NK-92 (cell line): ENCODE results near the gene COPB2.
A peak's percentile ranks its signal among the peaks of the same experiment; 100 is the strongest.
"Not testable (repeated sequence)": the region's sequence is repeated elsewhere in the genome, so short reads cannot be mapped to it uniquely, and the experiment has no call there.

Experiments
- DNase-seq: peaks from one replicate; lab custom pipeline; 2025; ENCODE audit not compliant: unreplicated experiment; lab: John Stamatoyannopoulos, UW

COPB2 gene

DNA sequence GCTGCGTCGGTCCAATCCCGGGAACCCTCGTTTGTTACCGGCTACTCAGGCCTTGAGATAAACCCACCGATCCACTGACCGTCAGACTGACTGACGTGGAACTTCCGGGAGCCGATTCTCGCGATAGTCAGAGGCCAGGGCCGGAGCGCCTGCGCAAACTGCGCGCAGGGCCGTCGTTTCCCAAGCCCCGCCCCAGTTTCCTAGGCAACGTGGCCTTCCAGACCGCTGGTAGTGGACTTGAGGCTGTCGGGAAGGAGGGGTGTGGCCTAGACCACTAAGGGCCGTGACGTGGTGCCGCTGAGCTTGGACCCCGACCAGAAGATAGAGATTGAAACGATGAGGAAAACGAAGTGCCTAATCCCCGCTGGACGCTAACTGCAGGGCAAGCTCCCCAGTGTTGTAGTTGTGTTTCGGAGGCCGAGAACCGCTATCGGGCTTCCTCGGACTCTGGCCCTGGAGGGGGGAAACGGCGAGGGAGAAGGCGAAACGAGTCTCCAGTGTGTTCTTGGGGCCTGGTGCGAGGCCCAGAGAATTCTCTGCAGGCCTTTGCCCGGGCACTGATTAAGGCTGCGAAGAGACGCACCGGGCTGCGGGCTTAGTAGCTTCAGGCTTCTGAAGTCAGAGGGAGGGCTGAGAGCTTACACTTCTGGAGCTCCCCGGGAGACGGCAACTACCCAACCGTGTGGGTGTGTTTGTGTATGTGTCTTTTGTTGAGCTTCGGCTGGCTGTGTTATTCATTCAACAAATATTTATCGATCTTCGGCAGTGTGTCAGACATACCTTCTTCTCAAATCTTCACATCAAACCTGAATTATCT lies at the start of gene COPB2:
TSS of gene COPB2 (minus strand) at position 96 of the 817 bp plus-strand sequence. CDS start 97 bp downstream, outside the sequence.
- DNase-seq, result peak; percentile 87

DNA sequence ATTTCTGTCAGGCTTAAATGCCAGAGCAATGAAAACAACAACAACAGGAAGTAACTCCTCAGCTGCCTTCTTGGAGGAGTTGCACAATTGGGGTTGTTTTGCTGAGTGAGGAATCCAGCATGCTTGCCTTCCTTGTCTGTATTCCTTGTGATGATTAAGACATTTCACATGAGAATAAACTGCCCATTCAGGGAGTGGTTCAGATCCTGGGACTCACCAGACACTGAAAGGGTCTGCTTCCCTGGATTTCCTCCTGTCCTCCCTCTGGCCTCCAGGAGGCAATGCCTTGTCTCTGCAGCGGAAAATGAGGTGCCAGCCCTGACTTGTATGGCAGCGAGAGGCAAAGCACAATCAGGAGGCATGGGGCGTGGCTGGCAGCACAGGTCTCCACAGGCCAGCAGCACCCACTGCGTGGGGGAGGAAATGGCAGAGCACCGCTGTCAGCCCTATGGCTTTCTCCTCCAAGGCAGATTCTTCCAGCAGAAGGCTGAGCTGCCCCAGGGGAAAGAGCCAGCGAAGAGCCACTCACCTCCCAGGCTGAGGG lies 45.4 kb upstream of the COPB2 start:
- no peak for DNase-seq

DNA sequence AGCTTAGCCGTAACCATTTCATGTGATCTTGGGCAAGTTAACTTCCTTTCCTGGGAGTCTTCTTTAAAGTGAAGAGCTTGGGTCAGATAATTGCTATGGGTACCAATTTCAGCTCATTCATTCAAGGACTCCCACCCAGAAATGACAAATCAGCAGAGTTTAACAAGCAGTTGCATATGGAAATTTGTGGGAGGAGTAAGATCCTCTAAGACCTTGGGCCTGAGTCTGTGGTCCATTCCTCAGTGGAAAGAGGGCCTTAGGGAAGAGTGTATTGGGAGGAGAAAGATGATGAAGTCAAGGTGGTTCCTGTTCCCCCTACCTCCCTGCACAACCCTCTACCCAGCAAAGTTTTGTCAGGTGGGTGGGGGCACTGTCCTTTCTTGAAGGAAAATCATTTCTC lies 44.8 kb upstream of the COPB2 start:
- no peak for DNase-seq

DNA sequence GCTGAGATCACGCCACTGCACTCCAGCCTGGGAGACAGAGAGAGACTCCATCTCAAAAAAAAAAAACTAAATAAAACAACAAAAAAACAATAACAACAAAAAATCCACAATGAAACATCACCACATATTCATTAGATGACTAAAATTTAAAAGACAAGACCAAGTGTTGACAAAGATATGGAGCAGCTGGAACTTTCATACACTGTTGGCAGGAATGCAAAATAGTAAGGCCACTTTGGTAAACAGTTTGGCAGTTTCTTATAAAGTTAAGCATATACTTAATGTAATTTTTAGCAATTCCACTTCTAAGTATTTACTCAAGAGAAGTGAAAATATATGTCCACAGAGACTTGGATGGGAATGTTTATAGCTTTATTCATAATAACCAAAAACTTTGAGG lies 43.6 kb upstream of the COPB2 start:
- DNase-seq, result no peak

DNA sequence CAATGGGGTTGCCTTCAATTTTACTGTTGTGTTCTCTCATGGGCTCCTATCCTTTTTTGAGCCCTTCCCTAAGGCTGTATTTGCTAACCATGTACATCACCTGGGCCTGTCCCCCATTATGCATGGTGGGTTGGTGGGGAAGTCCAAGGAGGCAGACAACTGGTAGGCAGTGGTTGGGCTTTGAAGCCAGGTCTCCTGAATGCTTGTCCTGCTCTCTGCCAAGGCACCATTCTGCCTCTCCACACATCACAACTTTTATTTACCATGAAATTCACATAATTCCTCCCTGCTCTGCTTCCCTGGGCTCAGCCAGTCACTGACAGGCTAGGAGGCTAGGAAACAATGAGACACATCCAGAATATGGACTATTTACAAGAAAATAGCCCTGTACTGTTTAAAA lies 41.0 kb upstream of the COPB2 start:
- DNase-seq, result no peak

DNA sequence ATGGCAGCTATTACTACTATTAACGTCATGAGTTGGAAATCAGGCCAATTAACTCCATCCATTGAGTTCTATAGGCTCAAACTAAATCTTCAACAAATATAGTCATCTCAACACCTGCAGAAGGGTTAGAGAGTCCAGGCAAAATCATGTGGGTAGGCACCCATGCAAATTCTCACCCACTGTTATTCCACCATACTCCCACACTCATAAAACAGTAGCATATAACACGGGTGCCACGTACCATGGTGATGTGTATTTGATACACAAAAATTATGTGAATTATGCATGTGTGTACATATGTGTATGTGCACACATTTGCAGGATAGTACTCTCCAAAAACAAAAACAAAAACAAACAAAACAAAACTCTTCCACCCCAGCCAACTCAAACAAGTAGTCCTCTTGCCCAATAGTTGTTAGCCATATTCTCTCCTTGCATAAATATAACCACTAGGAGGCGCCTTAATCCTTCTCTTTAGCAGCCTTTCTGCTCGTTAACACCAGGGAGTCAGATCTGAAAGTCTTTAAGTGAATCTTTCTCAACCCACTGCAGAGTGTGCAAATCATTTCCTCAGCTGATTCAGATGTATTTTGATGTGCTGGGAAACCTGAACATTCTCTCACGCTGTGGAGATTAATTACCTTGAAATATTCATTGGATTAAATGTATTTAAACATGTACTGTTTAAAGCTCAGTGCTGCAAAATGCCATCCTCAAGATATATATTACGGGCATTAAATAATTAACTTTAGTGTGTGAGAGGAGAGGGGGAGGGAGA lies 38.0 kb upstream of the COPB2 start:
- DNase-seq, result no peak

DNA sequence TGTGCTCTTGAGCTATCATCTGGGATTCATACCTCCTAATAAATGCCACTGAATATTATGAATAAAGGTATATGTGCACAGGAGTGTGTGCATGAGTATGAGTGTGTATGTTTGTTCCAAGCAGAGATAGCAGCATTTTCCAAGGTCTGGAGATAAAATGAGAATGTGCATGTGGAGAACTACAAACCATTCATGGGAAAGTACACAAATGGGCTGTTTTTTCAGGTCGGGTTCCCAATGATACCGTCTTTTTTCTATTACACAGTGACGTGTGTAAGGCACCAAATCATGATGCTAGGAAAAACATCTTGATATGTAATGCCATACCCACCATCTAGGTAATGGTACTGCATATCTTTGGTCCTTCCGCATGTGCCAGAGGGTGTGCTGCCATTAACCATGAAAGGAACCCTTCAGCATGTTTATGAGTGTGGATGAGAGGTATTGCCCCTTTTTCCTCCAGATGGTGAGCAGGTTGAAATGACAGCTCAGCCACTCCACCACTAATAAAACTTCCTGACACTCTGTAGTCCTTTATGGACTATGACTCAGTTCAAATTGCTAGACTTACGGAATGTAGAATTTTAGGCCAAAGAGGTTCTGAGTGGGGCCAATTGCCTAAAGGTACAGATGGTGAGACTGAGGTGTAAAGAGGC lies 36.4 kb upstream of the COPB2 start:
- no peak for DNase-seq

DNA sequence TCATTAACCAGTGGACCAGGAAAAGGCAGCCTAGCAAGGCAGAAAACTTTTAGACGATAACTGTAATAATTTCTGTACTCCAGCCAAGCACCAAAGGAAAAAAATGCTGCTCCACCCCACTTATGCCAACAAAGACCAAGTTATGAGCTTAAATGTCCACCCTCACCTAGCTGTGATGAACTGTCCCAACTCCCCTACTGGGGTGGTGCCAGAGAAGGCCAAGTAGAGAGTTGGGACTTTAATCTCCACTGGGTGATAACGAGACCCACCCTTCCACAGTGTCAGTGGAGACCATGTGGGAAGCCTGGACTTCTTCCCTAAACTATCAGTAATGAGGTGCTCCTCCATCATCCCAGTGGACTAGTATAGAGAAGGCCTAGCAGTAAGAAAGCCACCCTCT lies 33.8 kb upstream of the COPB2 start:
- DNase-seq, result no peak

DNA sequence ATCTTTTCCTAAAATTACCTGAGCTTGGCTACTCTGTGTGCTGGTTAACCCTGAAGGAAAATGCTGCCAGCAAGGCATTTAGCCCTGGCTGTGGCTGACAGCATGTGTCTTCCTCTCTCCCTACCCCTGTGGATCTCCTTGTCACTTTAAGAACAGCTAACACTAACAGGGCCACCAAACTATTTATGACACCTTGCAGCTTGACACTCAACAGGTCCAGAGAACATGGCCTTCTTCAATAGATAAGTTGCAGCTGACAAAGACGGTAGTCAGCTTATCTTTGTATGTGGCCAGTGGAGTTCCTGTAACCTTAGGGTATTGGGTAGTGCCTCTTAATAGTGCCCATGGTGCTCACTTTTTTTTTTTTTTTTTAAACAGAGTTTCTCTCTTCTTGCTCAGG lies 32.0 kb upstream of the COPB2 start:
- DNase-seq, result no peak

DNA sequence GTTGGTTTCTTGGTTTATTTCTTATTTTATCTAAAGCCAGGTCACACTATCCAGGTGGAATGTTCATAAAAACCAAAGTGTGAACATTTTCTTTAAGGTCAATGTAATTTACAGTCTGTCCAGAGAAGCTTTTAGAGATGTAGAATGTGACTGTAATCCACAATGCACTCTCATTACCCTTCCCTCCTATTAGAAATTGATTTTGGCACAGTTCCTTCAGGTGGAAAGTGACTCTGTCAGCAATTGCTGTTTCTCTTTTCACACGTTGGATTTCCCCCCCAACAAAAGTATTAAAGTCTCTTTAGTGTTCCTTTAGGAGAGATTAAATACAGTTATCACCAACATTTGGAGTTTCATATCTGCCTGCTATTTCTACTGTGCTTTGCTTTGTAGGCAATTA lies 31.6 kb upstream of the COPB2 start:
- no peak for DNase-seq

DNA sequence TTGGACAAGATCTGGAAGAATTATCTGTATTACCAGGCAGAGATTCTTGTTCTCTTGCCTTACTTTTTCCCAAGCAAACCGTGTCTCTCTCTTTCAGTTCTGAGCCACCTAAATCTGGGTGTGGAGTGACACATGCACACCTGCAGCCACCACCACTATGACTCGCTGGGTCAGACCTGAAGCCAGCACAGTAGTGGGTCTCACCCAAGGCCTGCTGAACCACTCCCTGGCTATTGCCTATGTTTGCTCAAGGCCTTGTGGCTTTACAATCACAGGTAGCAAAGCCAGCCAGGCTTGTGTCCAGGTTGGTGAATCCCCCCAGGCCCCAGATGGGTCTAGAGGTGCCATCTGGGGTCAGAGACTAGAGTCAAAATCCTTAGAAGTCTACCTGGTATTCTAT lies 28.7 kb upstream of the COPB2 start:
- no peak for DNase-seq

DNA sequence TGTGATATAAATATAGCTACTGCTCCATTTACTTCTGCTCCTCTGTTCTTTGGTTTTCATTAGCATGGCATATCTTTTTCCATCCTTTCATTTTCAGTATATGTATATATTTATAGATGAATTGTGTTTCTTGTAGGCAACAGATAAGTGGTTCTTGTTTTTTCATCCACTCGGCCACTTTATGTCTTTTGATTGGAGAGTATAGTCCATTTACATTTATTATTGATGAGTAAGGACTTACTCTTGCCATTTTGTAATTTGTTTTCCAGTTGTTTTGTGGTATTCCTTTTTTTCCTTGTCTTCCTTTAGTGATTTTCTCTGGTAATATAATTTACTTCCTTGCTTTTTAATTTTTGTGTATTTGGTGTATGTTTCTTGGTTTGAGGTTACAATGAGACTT lies 26.8 kb upstream of the COPB2 start:
- DNase-seq, result no peak

DNA sequence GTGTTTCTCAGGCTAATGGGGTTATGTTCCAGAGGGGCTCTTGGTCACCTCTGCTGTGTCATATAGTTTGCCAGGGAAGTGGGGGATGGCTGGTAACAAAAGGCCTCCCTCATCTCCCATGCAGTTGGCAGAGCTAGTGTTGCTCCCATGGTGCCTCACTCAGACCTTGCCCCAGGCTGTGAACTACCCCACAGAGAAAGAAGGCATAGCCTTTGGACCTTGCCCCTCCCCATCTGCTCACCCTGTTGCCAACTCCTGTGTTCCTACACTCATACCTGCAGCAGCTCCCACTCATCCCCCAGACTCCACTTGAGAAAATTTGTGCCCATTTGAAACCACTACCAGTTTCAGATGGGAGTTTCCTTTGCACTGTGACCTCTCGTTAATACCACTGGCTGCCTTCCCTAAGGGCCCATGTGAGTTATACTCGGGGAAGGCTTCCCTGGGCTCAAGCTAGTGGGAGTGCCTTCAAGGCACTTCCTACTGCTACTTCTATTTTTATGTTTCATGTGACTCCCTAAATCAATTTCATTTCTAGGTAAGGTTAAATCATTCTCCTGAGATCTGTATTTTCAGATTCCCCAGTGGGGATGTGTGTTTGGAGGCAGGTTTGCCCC lies 25.3 kb upstream of the COPB2 start:
- DNase-seq, result no peak

DNA sequence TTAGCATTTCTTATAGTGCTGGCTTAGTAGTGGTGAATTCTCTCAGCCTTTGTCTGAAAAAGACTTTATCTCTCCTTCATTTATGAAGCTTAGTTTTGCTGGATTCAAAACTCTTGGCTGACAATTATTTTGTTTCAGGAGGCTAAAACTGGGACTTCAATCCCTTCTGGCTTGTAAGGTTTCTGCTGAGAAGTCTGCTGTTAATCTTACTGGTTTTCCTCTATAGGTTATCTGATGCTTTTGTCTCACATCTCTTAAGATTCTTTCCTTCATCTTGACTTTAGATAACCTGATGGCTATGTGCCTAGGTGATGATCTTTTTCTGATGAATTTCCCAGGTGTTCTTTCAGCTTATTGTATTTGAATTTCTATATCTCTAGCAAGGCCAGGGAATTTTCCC lies 23.4 kb upstream of the COPB2 start:
- DNase-seq, result not testable (repeated sequence)

DNA sequence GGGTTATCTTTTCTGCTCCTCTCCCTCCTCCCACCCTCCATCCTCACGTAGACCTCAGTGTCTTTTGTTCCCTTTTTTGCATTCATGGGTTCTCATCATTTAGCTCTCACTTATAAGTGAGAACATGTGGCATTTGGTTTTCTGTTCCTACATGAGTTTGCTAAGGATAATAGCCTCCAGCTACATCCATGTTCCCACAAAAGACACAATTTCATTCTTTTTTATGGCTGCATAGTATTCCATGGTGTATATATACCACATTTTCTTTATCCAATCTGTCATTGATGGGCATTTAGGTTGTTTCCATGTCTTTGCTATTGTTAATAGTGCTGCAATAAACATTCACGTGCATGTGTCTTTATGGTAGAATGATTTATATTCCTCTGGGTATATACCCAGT lies 11.7 kb upstream of the COPB2 start:
- not testable (repeated sequence) for DNase-seq

DNA sequence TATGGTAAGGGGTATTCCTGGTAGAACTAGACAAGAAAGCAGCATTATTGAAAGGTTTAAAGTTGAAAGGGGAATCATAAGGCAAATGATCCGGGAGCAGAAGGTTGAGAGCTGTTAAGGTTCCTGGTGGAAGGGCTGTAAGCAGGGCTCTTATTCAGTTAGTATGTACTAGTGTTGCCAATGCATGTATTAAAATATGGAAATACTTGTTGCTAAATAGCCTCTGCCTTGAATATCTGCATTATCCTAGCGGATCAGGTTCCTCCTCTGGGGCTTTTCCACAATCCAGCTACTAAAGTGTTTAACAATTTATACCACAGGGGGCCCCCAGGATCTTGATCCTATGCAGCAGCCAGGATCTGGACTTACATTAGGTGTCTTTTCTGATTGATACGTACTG lies 7.3 kb upstream of the COPB2 start:
- DNase-seq, result no peak

DNA sequence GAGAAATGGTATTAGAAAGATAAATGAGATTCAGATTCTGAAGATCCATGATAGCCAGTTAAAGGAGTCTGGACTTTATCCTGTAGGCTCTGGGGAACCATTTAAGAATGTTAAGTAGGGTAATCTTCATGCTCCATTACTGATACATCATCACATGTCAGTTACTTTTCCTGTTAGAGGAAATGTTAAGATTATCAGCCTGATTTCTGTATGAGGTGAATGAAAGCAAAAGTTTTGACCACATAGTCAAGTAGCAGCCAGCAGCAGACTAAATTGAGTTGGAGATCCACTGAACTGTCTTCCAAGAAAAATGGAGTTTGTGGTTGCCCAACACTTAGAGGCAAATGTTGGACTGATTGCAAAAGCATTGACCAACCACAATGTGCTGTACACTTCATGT lies 4.7 kb upstream of the COPB2 start:
- no peak for DNase-seq

DNA sequence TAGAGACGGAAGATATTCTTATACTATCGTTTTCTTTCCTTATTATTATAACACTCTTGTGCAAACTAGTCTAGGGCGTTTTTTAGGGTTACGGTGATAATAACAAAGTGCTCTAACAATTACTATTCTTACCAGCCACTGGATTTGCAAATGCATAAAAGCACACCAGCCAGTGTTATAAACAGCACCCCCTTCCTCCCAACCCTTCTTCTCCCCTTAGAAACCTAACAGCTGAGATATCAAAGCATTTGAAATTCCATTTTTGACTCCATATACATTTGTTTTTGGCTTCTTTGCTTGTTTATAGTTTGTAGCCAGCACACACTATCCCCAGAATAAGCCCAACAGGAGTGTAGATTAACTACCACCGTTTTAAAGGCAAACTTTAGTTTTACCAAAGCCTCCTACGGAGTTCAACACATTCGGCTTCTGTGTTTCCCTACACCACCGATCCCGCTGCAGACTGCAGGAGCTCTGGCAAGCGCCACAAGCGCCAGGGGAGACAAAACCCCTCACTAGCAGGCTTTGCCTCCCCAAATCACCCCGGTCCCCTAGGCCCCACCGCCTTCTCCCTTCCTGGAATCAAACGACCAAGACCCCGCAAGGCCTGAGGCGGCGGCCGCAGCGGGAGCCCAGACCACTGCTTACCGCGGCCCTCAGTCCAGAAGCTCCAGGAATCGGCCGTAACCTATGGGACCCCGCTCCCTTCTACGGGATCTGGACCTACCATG lies 461 bp downstream of the COPB2 start:
- no peak for DNase-seq

DNA sequence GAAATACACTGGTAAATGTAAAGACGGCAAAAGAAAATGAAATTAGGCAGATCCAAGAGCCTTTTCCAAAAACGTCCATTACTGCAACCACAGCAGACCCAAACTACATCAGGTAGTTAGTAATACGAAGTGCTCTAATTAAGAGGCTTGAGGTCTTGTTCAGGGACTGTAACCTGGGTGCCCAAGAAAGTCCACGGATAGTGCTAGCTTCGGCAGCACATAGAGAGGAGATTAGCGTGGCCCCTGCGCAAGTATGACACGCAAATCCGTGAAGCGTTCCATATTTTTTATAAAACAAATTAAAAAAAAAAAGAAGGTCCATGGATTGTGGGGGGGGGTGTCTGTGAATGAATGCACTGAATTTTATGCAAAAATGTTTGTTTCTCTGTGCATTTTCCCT lies 1.4 kb downstream of the COPB2 start:
- no peak for DNase-seq

DNA sequence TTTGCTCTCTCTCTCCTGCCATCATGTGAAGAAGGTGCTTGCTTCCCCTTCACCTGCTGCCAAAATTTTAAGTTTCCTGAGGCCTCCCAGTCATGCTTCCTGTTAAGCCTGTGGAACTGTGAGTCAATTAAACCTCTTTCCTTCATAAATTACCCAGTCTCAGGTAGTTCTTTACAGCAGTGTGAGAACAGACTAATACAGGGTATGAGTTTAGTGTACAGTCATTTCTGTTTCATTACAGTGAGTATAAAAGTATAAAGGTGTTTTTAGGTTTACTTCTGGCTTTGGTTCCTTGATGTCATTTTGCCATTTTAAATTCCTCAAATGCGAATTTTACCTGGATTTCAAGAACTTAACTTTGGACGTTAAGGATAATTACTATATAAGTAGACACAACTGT lies 7.2 kb downstream of the COPB2 start:
- not testable (repeated sequence) for DNase-seq

DNA sequence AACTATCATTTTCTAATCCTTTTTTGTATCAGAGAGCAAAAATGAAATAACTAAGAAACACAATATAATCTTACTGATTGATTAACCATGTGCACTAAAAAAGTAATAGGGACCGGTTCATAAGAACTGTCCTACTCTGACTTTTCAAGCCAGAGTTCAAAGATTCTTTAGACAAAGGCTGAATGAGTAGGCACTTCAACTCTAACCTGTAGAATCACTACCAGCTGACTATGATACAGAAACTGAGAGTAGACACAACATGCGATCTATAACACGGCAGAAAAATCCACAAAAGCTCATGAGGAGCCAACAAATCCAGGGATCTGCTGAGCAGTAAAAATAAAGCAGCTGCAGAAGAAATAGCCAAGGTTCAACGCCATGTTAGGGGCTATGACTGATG lies 8.9 kb downstream of the COPB2 start:
- DNase-seq, result no peak
